IMR-90 (cell line): ENCODE measurements around the gene KLHL29. TPM values are rescaled to one million over a fixed set of nuclear protein-coding genes. Genes with fewer than 3 reads are reported as not detected.

ENCODE experiments used
- ATAC-seq: fragments of 200-7000 bp; cut with Tn5 transposase; 2 replicates; pipeline ENCODE4 v1.9.1; 2020; ENCODE audit warnings: low read depth, mild to moderate bottlenecking, moderate library complexity
- BruUV-seq: library from RNA; stranded (reverse); fragments of 400-500 nt; replicated peaks from 2 replicates; lab custom pipeline; 2021; lab: Mats Ljungman, UMichigan
- CTCF ChIA-PET: fragments of 300-600 bp; formaldehyde crosslinking; extraction: SDS; loops from one replicate; lab custom pipeline; 2021; ENCODE audit warnings: antibody characterized with exemption; lab: Yijun Ruan, JAX
- POLR2A ChIA-PET: fragments of 300-600 bp; sonication (Branson Sonifier 250); formaldehyde crosslinking; loops from one replicate; lab custom pipeline; 2022; ENCODE audit warnings: antibody characterized with exemption; ENCODE audit not compliant: unreplicated experiment; lab: Charles Lee
- DNase-seq: peaks from one replicate; pipeline ENCODE4 v3.0.0; 2013
- H2AFZ ChIP-seq: replicated peaks from 2 replicates; pipeline ENCODE3; 2013; ENCODE audit warnings: low read length, mild to moderate bottlenecking; ENCODE audit not compliant: poor library complexity
- H2AK5ac ChIP-seq: 2 replicates; pipeline ENCODE4 v1.6.1; 2013; ENCODE audit warnings: low read depth, low read length, inconsistent platforms
- H2AK9ac ChIP-seq: replicated peaks from 2 replicates; pipeline ENCODE3; 2013; ENCODE audit warnings: mild to moderate bottlenecking, low read depth, low read length, moderate library complexity; ENCODE audit not compliant: poor library complexity
- H2BK120ac ChIP-seq: 2 replicates; pipeline ENCODE4 v1.6.1; 2013; ENCODE audit warnings: low read depth, low read length, inconsistent platforms
- H2BK15ac ChIP-seq: 3 replicates; pipeline ENCODE4 v1.6.1; 2013; ENCODE audit warnings: low read depth, low read length, inconsistent platforms
- H2BK20ac ChIP-seq: 2 replicates; pipeline ENCODE4 v1.6.1; 2013; ENCODE audit warnings: low read depth, mild to moderate bottlenecking, inconsistent platforms, low read length, moderate library complexity
- H2BK5ac ChIP-seq: 2 replicates; pipeline ENCODE4 v1.6.1; 2013; ENCODE audit warnings: mild to moderate bottlenecking, low read depth, low read length, inconsistent platforms; ENCODE audit not compliant: poor library complexity, severe bottlenecking
- H3K14ac ChIP-seq: replicated peaks from 2 replicates; pipeline ENCODE4 v1.6.1; 2013; ENCODE audit warnings: low read depth, low read length, inconsistent platforms
- H3K18ac ChIP-seq: 2 replicates; pipeline ENCODE4 v1.6.1; 2013; ENCODE audit warnings: low read depth, low read length, control low read depth
- H3K23ac ChIP-seq: 2 replicates; pipeline ENCODE4 v1.6.1; 2013; ENCODE audit warnings: low read depth, low read length, inconsistent platforms
- H3K27ac ChIP-seq: 2 replicates; pipeline ENCODE4 v1.5.1; 2013; ENCODE audit warnings: mild to moderate bottlenecking, control low read depth, low read length; ENCODE audit not compliant: insufficient read depth
- H3K27me3 ChIP-seq: 2 replicates; pipeline ENCODE4 v1.6.1; 2013; ENCODE audit warnings: low read length; ENCODE audit not compliant: control insufficient read depth, insufficient read depth
- H3K36me3 ChIP-seq: 2 replicates; pipeline ENCODE4 v1.6.1; 2013; ENCODE audit warnings: low read length, mixed read lengths; ENCODE audit not compliant: control insufficient read depth, insufficient read depth
- H3K4ac ChIP-seq: 2 replicates; pipeline ENCODE4 v1.6.1; 2013; ENCODE audit warnings: low read depth, low read length, inconsistent platforms
- H3K4me1 ChIP-seq: 2 replicates; pipeline ENCODE4 v1.6.1; 2013; ENCODE audit warnings: low read length, mixed read lengths; ENCODE audit not compliant: control insufficient read depth, insufficient read depth
- H3K4me2 ChIP-seq: 2 replicates; pipeline ENCODE4 v1.6.1; 2013; ENCODE audit warnings: low read depth, mild to moderate bottlenecking, control low read depth, low read length, moderate library complexity
- H3K4me3 ChIP-seq: 2 replicates; pipeline ENCODE4 v1.5.1; 2013; ENCODE audit warnings: low read depth, mild to moderate bottlenecking, control low read depth, low read length, moderate library complexity; ENCODE audit not compliant: insufficient read depth
- H3K56ac ChIP-seq: 2 replicates; pipeline ENCODE4 v1.6.1; 2013; ENCODE audit warnings: low read length, inconsistent platforms; ENCODE audit not compliant: insufficient read depth; ENCODE audit errors: extremely low read depth
- H3K79me1 ChIP-seq, 2 experiments: 2 replicates each; pipeline ENCODE4 v1.6.1; 2013; ENCODE audit warnings: low read length in 2 of 2, inconsistent platforms in 1 of 2, low read depth in 1 of 2
- H3K9ac ChIP-seq: 2 replicates; pipeline ENCODE4 v1.6.1; 2013; ENCODE audit warnings: low read depth, low read length, control low read depth
- H3K9me1 ChIP-seq: 2 replicates; pipeline ENCODE4 v1.6.1; 2013; ENCODE audit warnings: low read length, inconsistent platforms; ENCODE audit not compliant: insufficient read depth
- H3K9me3 ChIP-seq: 2 replicates; pipeline ENCODE4 v1.6.1; 2013; ENCODE audit warnings: low read length; ENCODE audit not compliant: control insufficient read depth, insufficient read depth
- H4K20me1 ChIP-seq: 2 replicates; pipeline ENCODE4 v1.6.1; 2013; ENCODE audit warnings: low read length, inconsistent platforms; ENCODE audit not compliant: insufficient read depth
- H4K5ac ChIP-seq: 2 replicates; pipeline ENCODE4 v1.6.1; 2013; ENCODE audit warnings: mild to moderate bottlenecking, low read depth, low read length, control low read depth
- H4K8ac ChIP-seq, 2 experiments: 2 replicates each; pipeline ENCODE4 v1.6.1; 2013; ENCODE audit warnings: low read depth in 2 of 2, low read length in 2 of 2, control low read depth in 1 of 2, inconsistent platforms in 1 of 2
- H4K91ac ChIP-seq: 2 replicates; pipeline ENCODE4 v1.6.1; 2013; ENCODE audit warnings: low read depth, low read length, inconsistent platforms; ENCODE audit not compliant: insufficient read depth
- BHLHE40 ChIP-seq: fragments of 150-350 bp; IDR thresholded peaks from 2 replicates; pipeline ENCODE4 v1.6.1; 2016; ENCODE audit warnings: mild to moderate bottlenecking, low read depth, low read length
- CEBPB ChIP-seq: IDR thresholded peaks from 2 replicates; pipeline ENCODE4 v1.6.1; 2012; ENCODE audit warnings: low read depth, low read length, improper control_type of control experiment
- CHD1 ChIP-seq: IDR thresholded peaks from 2 replicates; pipeline ENCODE4 v1.6.1; 2012; ENCODE audit warnings: low read depth, low read length, improper control_type of control experiment
- CTCF ChIP-seq: conservative IDR thresholded peaks from 2 replicates; pipeline ENCODE4 v1.5.1; 2012; ENCODE audit warnings: mild to moderate bottlenecking, low read depth, low read length, improper control_type of control experiment
- FOS ChIP-seq: fragments of 150-350 bp; IDR thresholded peaks from 2 replicates; pipeline ENCODE4 v1.6.1; 2016; ENCODE audit warnings: low read depth, low read length
- MAFK ChIP-seq: IDR thresholded peaks from 2 replicates; pipeline ENCODE4 v1.6.1; 2012; ENCODE audit warnings: low read depth, low read length, improper control_type of control experiment
- MAZ ChIP-seq: IDR thresholded peaks from 2 replicates; pipeline ENCODE4 v1.6.1; 2012; ENCODE audit warnings: low read depth, mild to moderate bottlenecking, low read length, improper control_type of control experiment, moderate library complexity, borderline replicate concordance
- MXI1 ChIP-seq: IDR thresholded peaks from 2 replicates; pipeline ENCODE4 v1.6.1; 2012; ENCODE audit warnings: low read depth, mild to moderate bottlenecking, low read length, moderate library complexity, borderline replicate concordance
- NFE2L2 ChIP-seq: fragments of 150-350 bp; IDR thresholded peaks from 2 replicates; pipeline ENCODE4 v1.6.1; 2016; ENCODE audit warnings: low read depth, mild to moderate bottlenecking, low read length
- POLR2A ChIP-seq: IDR thresholded peaks from 2 replicates; pipeline ENCODE4 v1.6.1; 2012; ENCODE audit warnings: mild to moderate bottlenecking, low read depth, low read length
- RCOR1 ChIP-seq: IDR thresholded peaks from 2 replicates; pipeline ENCODE4 v1.6.1; 2012; ENCODE audit warnings: mild to moderate bottlenecking, low read length, improper control_type of control experiment; ENCODE audit not compliant: insufficient replicate concordance
- RFX5 ChIP-seq: IDR thresholded peaks from 2 replicates; pipeline ENCODE4 v1.8.0; 2012; ENCODE audit warnings: low read depth, mild to moderate bottlenecking, low read length, moderate library complexity
- SMC3 ChIP-seq: fragments of 150-350 bp; IDR thresholded peaks from 2 replicates; pipeline ENCODE4 v1.6.1; 2016; ENCODE audit warnings: low read depth, mild to moderate bottlenecking, antibody characterized with exemption, low read length, moderate library complexity
- WGBS, 2 experiments: methylation state at CpG; one replicate each; pipeline versions ENCODE4 v1.1.5 to v1.1.7; 2013; ENCODE audit warnings: missing lambda C conversion rate in 2 of 2; ENCODE audit not compliant: insufficient read length in 1 of 2; ENCODE audit errors: extremely low coverage in 2 of 2; 5-methylcytosine and 5-hydroxymethylcytosine counted together
- dilution Hi-C: fragments of 300-500 bp; cut with HindIII; formaldehyde crosslinking; loops from one replicate; pipeline ENCODE4 v1.14.3; 2018; ENCODE audit warnings: low sequenced_read_pairs; ENCODE audit not compliant: unreplicated experiment
- in situ Hi-C: fragments of 300-500 bp; cut with MboI; formaldehyde crosslinking; loops from 3 replicates; pipeline ENCODE4 v1.14.3; 2019; ENCODE audit warnings: low sequenced_read_pairs, inconsistent platforms, mixed read lengths
- intact Hi-C: fragments of 100-400 bp; cut with micrococcal nuclease; formaldehyde crosslinking; loops from 2 replicates; pipeline ENCODE4 v1.10.0; 2022
- polyA plus RNA-seq, 3 experiments: library from polyadenylated mRNA; depleted of rRNA; stranded (reverse); fragments of >200 nt; gene quantifications; 2 replicates each; pipeline ENCODE4 v1.2.3, GENCODE V29; 2012; ENCODE audit warnings: low replicate concordance in 1 of 3
- total RNA-seq: library from RNA; depleted of rRNA; stranded (reverse); fragments of >200 nt; gene quantifications from 2 replicates; pipeline ENCODE4 v1.2.3, GENCODE V29; 2012
- TF ChIP-seq, protein P1 (sequence below): fragments of 150-350 bp; IDR thresholded peaks from 2 replicates; pipeline ENCODE4 v1.6.1; 2016; ENCODE audit warnings: low read depth, mild to moderate bottlenecking, low read length, moderate library complexity, borderline replicate concordance

Gene KLHL29
- total and polyA plus RNA-seq, 2 of the 4 experiments (the other 2 are of a cell fraction): 2.0 to 8.0 TPM

DNA sequence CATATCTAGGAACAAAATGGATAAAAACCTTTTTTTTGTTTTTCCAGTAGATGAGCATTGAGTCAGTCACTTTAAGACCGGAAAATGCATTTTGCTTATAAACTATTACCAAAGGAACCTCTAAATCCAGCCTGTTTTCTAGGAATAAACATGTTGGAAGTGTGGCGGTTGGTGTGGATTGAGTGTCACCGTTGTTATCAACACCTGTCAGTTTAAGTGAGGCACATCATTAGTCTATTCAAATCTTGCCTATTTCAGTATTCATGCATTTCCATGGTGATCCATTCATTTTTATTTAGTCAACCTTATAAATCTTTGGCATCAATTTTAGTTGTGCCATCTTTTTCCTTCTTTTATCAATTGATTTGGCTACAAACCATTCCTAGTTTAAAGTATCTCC lies 3.3 kb downstream of the KLHL29 start:
- Histone ChIP-seq H4K20me1 (peaks cover 15% of the 10 kb centered on the region; the same call in 1 of the 2 replicates), H3K23ac (no peak overlapping the region), H3K56ac (no peak overlapping the region), H3K14ac (no peak overlapping the region), H4K5ac (no peak overlapping the region), H3K36me3 (no peaks in the 10 kb centered on the region), H3K27me3 (no peaks in the 10 kb centered on the region), H4K8ac (no peak overlapping the region), H3K4me1 (no peaks in the 10 kb centered on the region), H2AK5ac (no peak overlapping the region), H3K18ac (no peak overlapping the region), H3K4me3 (no peak overlapping the region), H2BK20ac (no peak overlapping the region), H2AFZ (no peak overlapping the region), H4K91ac (no peak overlapping the region), H2AK9ac (no peak overlapping the region), H3K4ac (no peak overlapping the region), H2BK120ac (no peak overlapping the region), H3K9me3 (no peaks in the 10 kb centered on the region), H2BK15ac (no peak overlapping the region), H3K9ac (no peak overlapping the region), H3K9me1 (no peaks in the 10 kb centered on the region), H3K4me2 (no peak overlapping the region), H3K79me1 (peaks cover 20 to 34% of the 10 kb centered on the region in 2 experiments), H3K27ac (no peak overlapping the region), H2BK5ac (no peak overlapping the region)
- no peak for ATAC-seq
- in situ Hi-C loops: loop anchor here (25.0 kb wide), 1 partner anchor 374 kb away; no protein-coding TSS in a partner anchor
- dilution Hi-C loops: no loop called here
- DNase-seq: no peak
- ChIA-PET CTCF (no interaction called here), POLR2A (no interaction called here)
- WGBS, 2 experiments: no CpG with 5 or more reads among the region's 3 CpGs
- BruUV-seq: TSS peak; percentile 21
- intact Hi-C loops: loop anchor here (5.0 kb wide), 3 partner anchors 74 to 374 kb away; no protein-coding TSS in a partner anchor
- TF ChIP-seq SMC3: no peak
- no peak for TF ChIP-seq RFX5
- TF ChIP-seq MXI1: no peak
- TF ChIP-seq CTCF: no peak
- no peak for TF ChIP-seq MAZ
- TF ChIP-seq, protein P1, sequence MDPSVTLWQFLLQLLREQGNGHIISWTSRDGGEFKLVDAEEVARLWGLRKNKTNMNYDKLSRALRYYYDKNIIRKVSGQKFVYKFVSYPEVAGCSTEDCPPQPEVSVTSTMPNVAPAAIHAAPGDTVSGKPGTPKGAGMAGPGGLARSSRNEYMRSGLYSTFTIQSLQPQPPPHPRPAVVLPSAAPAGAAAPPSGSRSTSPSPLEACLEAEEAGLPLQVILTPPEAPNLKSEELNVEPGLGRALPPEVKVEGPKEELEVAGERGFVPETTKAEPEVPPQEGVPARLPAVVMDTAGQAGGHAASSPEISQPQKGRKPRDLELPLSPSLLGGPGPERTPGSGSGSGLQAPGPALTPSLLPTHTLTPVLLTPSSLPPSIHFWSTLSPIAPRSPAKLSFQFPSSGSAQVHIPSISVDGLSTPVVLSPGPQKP: no peak
- no peak for TF ChIP-seq CEBPB
- no peak for TF ChIP-seq FOS
- no peak for TF ChIP-seq RCOR1
- no peak for TF ChIP-seq POLR2A
- TF ChIP-seq NFE2L2: no peak
- TF ChIP-seq MAFK: no peak
- no peak for TF ChIP-seq BHLHE40
- no peak for TF ChIP-seq CHD1
